OCI-LY3 (cell line): Measurements from ENCODE around the gene CCDC89.

Experiments
- CTCF ChIP-seq: fragments of 200-600, 300-600 bp; sonication (generic); IDR thresholded peaks from 2 replicates; pipeline ENCODE4 v1.5.1; 2014; ENCODE audit warnings: antibody characterized with exemption, low read length, low read depth
- EZH2phosphoT487 ChIP-seq: fragments of 200-600 bp; shearing (Covaris generic); IDR thresholded peaks from 2 replicates; pipeline ENCODE4 v1.6.1; 2018; ENCODE audit warnings: antibody characterized with exemption, mixed run types, low read depth

- TF ChIP-seq EZH2phosphoT487 (no peak), CTCF (no peak)
Observed at GRCh38 chr11:85704967-85705366, 19.0 kb upstream of the CCDC89 start.
